Neuron (in vitro differentiated cells): ENCODE measurements around the gene HNRNPA0.
"Not testable (repeated sequence)": the region's sequence is repeated elsewhere in the genome, so short reads cannot be mapped to it uniquely, and the experiment has no call there.

Source experiments
- H2AFZ ChIP-seq: one replicate; pipeline ENCODE4 v1.6.1; 2013; ENCODE audit warnings: low read depth, mild to moderate bottlenecking, inconsistent platforms, low read length, moderate library complexity
- H3K27me3 ChIP-seq: one replicate; pipeline ENCODE4 v1.6.1; 2013; ENCODE audit warnings: low read length; ENCODE audit not compliant: insufficient read depth
- H3K36me3 ChIP-seq: one replicate; pipeline ENCODE4 v1.6.1; 2013; ENCODE audit warnings: low read length; ENCODE audit not compliant: insufficient read depth
- H3K4me1 ChIP-seq: one replicate; pipeline ENCODE4 v1.6.1; 2013; ENCODE audit warnings: low read length; ENCODE audit not compliant: insufficient read depth
- H3K4me3 ChIP-seq: 2 replicates; pipeline ENCODE4 v1.5.1; 2013; ENCODE audit warnings: mild to moderate bottlenecking, low read length, moderate library complexity
- H3K9me3 ChIP-seq: one replicate; pipeline ENCODE4 v1.6.1; 2013; ENCODE audit warnings: low read length

The HNRNPA0 gene

GRCh38 chr5:137754188-137754960 is at the start of gene HNRNPA0:
Gene HNRNPA0, minus strand, starts transcription at chr5:137754363. Its CDS starts 297 bp downstream, at chr5:137754066.
- H3K4me3 ChIP-seq = peak within 1 kb of the TSS; percentile 97
- H3K36me3 ChIP-seq = peaks cover 20% of the 10 kb centered on the region
- peaks cover 15% of the 10 kb centered on the region for H3K4me1 ChIP-seq
- H3K27me3 ChIP-seq = peaks cover 4% of the 10 kb centered on the region
- H3K9me3 ChIP-seq = no peaks in the 10 kb centered on the region
- peak within 1 kb of the TSS; percentile 47 for H2AFZ ChIP-seq

- H3K4me1 ChIP-seq = no peaks in the 10 kb centered on the region
- peaks cover 19% of the 10 kb centered on the region for H3K27me3 ChIP-seq
- H2AFZ ChIP-seq = no peak overlapping the region
- H3K36me3 ChIP-seq = no peaks in the 10 kb centered on the region
- H3K9me3 ChIP-seq = no peaks in the 10 kb centered on the region
- H3K4me3 ChIP-seq = no peak overlapping the region
These were observed 48.4 kb upstream of the HNRNPA0 start for GRCh38 chr5:137802282-137803210.

- no peak overlapping the region for H3K4me3 ChIP-seq
- peaks cover 19% of the 10 kb centered on the region for H3K27me3 ChIP-seq
- no peaks in the 10 kb centered on the region for H3K36me3 ChIP-seq
- no peaks in the 10 kb centered on the region for H3K9me3 ChIP-seq
- H2AFZ ChIP-seq = no peak overlapping the region
- H3K4me1 ChIP-seq = no peaks in the 10 kb centered on the region
These were observed 46.7 kb upstream of the HNRNPA0 start for GRCh38 chr5:137800700-137801411.

GRCh38 chr5:137796279-137796678 is 42.1 kb upstream of the HNRNPA0 start:
- no peaks in the 10 kb centered on the region for H3K36me3 ChIP-seq
- no peak overlapping the region for H3K4me3 ChIP-seq

GRCh38 chr5:137794863-137795262 is 40.7 kb upstream of the HNRNPA0 start:
- H3K36me3 ChIP-seq = no peaks in the 10 kb centered on the region
- H3K9me3 ChIP-seq = no peaks in the 10 kb centered on the region
- H2AFZ ChIP-seq = no peak overlapping the region
- no peak overlapping the region for H3K4me3 ChIP-seq
- peaks cover 5% of the 10 kb centered on the region for H3K27me3 ChIP-seq
- no peaks in the 10 kb centered on the region for H3K4me1 ChIP-seq

More at GRCh38 chr5:137796279-137796678, 42.1 kb upstream of the HNRNPA0 start:
- Histone ChIP-seq H2AFZ (no peak overlapping the region), H3K27me3 (peaks cover 9% of the 10 kb centered on the region), H3K9me3 (no peaks in the 10 kb centered on the region), H3K4me1 (no peaks in the 10 kb centered on the region)

- Histone ChIP-seq H3K36me3 (no peaks in the 10 kb centered on the region), H3K4me1 (no peaks in the 10 kb centered on the region), H3K9me3 (no peaks in the 10 kb centered on the region), H3K4me3 (no peak overlapping the region), H3K27me3 (no peaks in the 10 kb centered on the region), H2AFZ (no peak overlapping the region)
These were observed 38.1 kb upstream of the HNRNPA0 start for GRCh38 chr5:137792303-137792702.

GRCh38 chr5:137791799-137792198 is 37.6 kb upstream of the HNRNPA0 start:
- no peak overlapping the region for H2AFZ ChIP-seq
- H3K36me3 ChIP-seq = no peaks in the 10 kb centered on the region
- no peaks in the 10 kb centered on the region for H3K27me3 ChIP-seq
- no peaks in the 10 kb centered on the region for H3K4me1 ChIP-seq
- H3K4me3 ChIP-seq = no peak overlapping the region
- no peaks in the 10 kb centered on the region for H3K9me3 ChIP-seq

GRCh38 chr5:137791387-137791786 is 37.2 kb upstream of the HNRNPA0 start:
- Histone ChIP-seq H3K4me1 (no peaks in the 10 kb centered on the region), H2AFZ (no peak overlapping the region), H3K36me3 (no peaks in the 10 kb centered on the region), H3K9me3 (no peaks in the 10 kb centered on the region), H3K4me3 (no peak overlapping the region), H3K27me3 (no peaks in the 10 kb centered on the region)

GRCh38 chr5:137788560-137788959 is 34.4 kb upstream of the HNRNPA0 start:
- not testable (repeated sequence) for H3K4me3 ChIP-seq, H2AFZ ChIP-seq, H3K4me1 ChIP-seq, H3K9me3 ChIP-seq, H3K36me3 ChIP-seq, H3K27me3 ChIP-seq

- H3K4me3 ChIP-seq = no peak overlapping the region
- peak overlapping the region; percentile 52 for H2AFZ ChIP-seq
- H3K36me3 ChIP-seq = no peaks in the 10 kb centered on the region
- peaks cover 26% of the 10 kb centered on the region for H3K4me1 ChIP-seq
- H3K27me3 ChIP-seq = no peaks in the 10 kb centered on the region
- H3K9me3 ChIP-seq = no peaks in the 10 kb centered on the region
These were observed 28.9 kb upstream of the HNRNPA0 start for GRCh38 chr5:137782984-137783536.

GRCh38 chr5:137782055-137782454 is 27.9 kb upstream of the HNRNPA0 start:
- no peak overlapping the region for H3K4me3 ChIP-seq
- peak overlapping the region; percentile 52 for H2AFZ ChIP-seq
- no peaks in the 10 kb centered on the region for H3K27me3 ChIP-seq
- no peaks in the 10 kb centered on the region for H3K9me3 ChIP-seq
- no peaks in the 10 kb centered on the region for H3K36me3 ChIP-seq
- peaks cover 26% of the 10 kb centered on the region for H3K4me1 ChIP-seq

GRCh38 chr5:137778772-137779564 is 24.8 kb upstream of the HNRNPA0 start:
- H3K9me3 ChIP-seq = peaks cover 4% of the 10 kb centered on the region
- peaks cover 11% of the 10 kb centered on the region for H3K27me3 ChIP-seq
- H3K4me3 ChIP-seq = no peak overlapping the region
- H2AFZ ChIP-seq = no peak overlapping the region
- H3K4me1 ChIP-seq = peaks cover 26% of the 10 kb centered on the region
- H3K36me3 ChIP-seq = no peaks in the 10 kb centered on the region
